Stomach (tissue), 9 donors: Measurements from ENCODE around the gene TDRD3. TPM values are rescaled to one million over a fixed set of nuclear protein-coding genes. Genes with fewer than 3 reads are reported as not detected.

Source experiments
- DNase-seq, 2 donors: peaks; one replicate each; pipeline versions ENCODE4 v3.0.0 to v3.0.0-alpha.2; 2013 to 2019
- H3K27ac ChIP-seq, 5 donors: fragments of 200-600 bp in 4 of 5; sonication (generic) in 4 of 5; one replicate each; pipeline ENCODE4 v1.5.1; 2013 to 2019; ENCODE audit warnings: mild to moderate bottlenecking in 1 of 5, moderate library complexity in 1 of 5
- H3K27me3 ChIP-seq, 3 donors: fragments of 200-600 bp; sonication (generic); one replicate each; pipeline ENCODE4 v1.5.1; 2017 to 2019; ENCODE audit warnings: mixed run types in 1 of 3
- H3K36me3 ChIP-seq, 4 donors: fragments of 200-600 bp; sonication (generic); 1 replicate in 3 of 4; 2 replicates in 1 of 4; pipeline ENCODE4 v1.5.1; 2016 to 2019
- H3K4me1 ChIP-seq, 4 donors: fragments of 200-600 bp; sonication (generic); one replicate each; pipeline ENCODE4 v1.5.1; 2016 to 2019
- H3K4me3 ChIP-seq, 4 donors: fragments of 200-600 bp; sonication (generic) in 3 of 4; one replicate each; pipeline ENCODE4 v1.5.1; 2016 to 2019; ENCODE audit warnings: mild to moderate bottlenecking in 1 of 4
- H3K9me3 ChIP-seq, 4 donors: fragments of 200-600 bp; sonication (generic); one replicate each; pipeline ENCODE4 v1.5.1; 2016 to 2019
- EP300 ChIP-seq: sonication (generic); formaldehyde crosslinking; IDR thresholded peaks from one replicate; pipeline ENCODE4 v1.6.1; 2017; ENCODE audit warnings: antibody characterized with exemption
- POLR2A ChIP-seq, 4 donors: fragments of 450-650 bp; IDR thresholded peaks; one replicate each; pipeline ENCODE4 v1.6.1; 2016; ENCODE audit warnings: antibody characterized with exemption in 4 of 4, control low read depth in 2 of 4, mild to moderate bottlenecking in 1 of 4, moderate library complexity in 1 of 4
- POLR2AphosphoS5 ChIP-seq, 3 donors: sonication (generic); formaldehyde crosslinking; IDR thresholded peaks; one replicate each; pipeline ENCODE4 v1.6.1; 2016; ENCODE audit warnings: antibody characterized with exemption in 3 of 3
- WGBS, 5 donors: extraction: QIAGEN DNeasy Blood & Tissue Kit in 3 of 5; methylation state at CpG; one replicate each; pipeline versions ENCODE4 v1.1.5 to v1.1.7; 2013 to 2018; 5-methylcytosine and 5-hydroxymethylcytosine counted together
- intact Hi-C: fragments of 100-400 bp; cut with DNase I; formaldehyde crosslinking; loops from one replicate; pipeline ENCODE4 v1.15.1; 2023; ENCODE audit warnings: low total_unique reads
- polyA plus RNA-seq, 3 donors: library from polyadenylated mRNA; stranded (reverse); fragments of 200-250 nt; gene quantifications; one replicate each; pipeline ENCODE4 v1.2.3, GENCODE V29; 2013
- total RNA-seq, 5 donors: library from RNA; depleted of rRNA; stranded (reverse); fragments of >200 nt; gene quantifications; one replicate each; pipeline versions ENCODE4 v1.1.0 to v1.2.3, GENCODE V29; 2014 to 2016
- TF ChIP-seq, protein P1 (sequence below), 7 experiments: fragments of 450-650 bp in 4 of 7; fragments of 200-600 bp in 3 of 7; sonication (generic) in 3 of 7; IDR thresholded peaks; one replicate each; pipeline ENCODE4 v1.5.1; 2016 to 2019; ENCODE audit warnings: antibody characterized with exemption in 7 of 7, control low read depth in 2 of 7, mild to moderate bottlenecking in 1 of 7
- donor health status: healthy with polysubstance abuse.
- donor health status: Bipolar disorder and iron deficiency.
- donor health status: healthy.

Gene TDRD3
- total and polyA plus RNA-seq, 8 donors, result 9.7 to 67.1 (median 24.2) TPM

DNA sequence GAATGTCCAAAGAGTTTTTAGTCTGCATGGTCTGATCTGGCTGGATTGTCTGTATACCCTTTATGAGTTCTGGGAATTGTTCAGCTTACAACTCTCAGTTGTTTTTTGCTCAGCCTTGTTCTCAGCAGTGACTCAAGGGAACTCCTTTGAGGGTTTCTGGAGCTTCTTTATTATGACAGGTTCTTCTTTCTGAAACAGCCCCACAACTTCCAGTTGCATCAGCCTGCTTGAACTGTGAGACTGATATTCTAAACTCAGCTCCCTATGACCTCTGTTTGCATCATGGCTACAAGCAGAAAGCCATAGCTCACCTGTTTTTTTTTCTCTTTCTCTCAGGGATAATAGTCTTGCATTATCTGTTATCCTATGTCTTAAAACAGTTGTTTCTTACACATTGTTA is 85.0 kb downstream of the TDRD3 start:
- TF ChIP-seq, protein P1, sequence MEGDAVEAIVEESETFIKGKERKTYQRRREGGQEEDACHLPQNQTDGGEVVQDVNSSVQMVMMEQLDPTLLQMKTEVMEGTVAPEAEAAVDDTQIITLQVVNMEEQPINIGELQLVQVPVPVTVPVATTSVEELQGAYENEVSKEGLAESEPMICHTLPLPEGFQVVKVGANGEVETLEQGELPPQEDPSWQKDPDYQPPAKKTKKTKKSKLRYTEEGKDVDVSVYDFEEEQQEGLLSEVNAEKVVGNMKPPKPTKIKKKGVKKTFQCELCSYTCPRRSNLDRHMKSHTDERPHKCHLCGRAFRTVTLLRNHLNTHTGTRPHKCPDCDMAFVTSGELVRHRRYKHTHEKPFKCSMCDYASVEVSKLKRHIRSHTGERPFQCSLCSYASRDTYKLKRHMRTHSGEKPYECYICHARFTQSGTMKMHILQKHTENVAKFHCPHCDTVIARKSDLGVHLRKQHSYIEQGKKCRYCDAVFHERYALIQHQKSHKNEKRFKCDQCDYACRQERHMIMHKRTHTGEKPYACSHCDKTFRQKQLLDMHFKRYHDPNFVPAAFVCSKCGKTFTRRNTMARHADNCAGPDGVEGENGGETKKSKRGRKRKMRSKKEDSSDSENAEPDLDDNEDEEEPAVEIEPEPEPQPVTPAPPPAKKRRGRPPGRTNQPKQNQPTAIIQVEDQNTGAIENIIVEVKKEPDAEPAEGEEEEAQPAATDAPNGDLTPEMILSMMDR (IDR thresholded peaks at IDR 0.05), result no peak
- TF ChIP-seq POLR2AphosphoS5 (IDR thresholded peaks at IDR 0.05) (no peak), EP300 (no peak), POLR2A (IDR thresholded peaks at IDR 0.05) (no peak)
- intact Hi-C loops, result no loop called here
- no peaks in the 10 kb centered on the region for H3K4me1 ChIP-seq

DNA sequence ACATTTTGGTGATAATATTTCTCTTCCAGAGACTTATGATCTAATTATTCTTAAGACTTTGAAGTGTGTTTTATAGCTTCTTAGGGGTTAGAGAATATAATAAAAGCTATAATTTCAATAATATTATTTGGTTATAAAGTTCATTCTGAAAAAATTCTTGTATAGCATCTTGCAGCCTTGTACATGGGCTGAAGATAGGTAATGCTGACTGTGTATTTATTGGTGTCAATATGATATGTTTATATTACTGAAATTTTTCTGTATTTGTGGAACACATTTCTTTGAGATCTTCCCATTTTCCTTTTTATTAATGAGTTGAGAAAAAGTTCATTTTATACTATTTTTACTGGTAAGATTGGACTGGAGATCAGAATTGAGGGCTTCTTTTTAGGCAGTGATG is 87.8 kb downstream of the TDRD3 start:
- Histone ChIP-seq H3K4me1 (no peaks in the 10 kb centered on the region), H3K4me3 (no peak overlapping the region), H3K27me3 (no peaks in the 10 kb centered on the region), H3K36me3 (peaks cover 5 to 51% (median 43%) of the 10 kb centered on the region in 4 donors), H3K27ac (no peak overlapping the region), H3K9me3 (peaks cover 0 to 25% (median 7%) of the 10 kb centered on the region in 4 donors)
- TF ChIP-seq POLR2A (IDR thresholded peaks at IDR 0.05) (no peak), EP300 (no peak), POLR2AphosphoS5 (IDR thresholded peaks at IDR 0.05) (no peak)
- TF ChIP-seq, protein P1 (IDR thresholded peaks at IDR 0.05), result no peak
- intact Hi-C loops, result no loop called here
- DNase-seq, result no peak

More for the DNA sequence above, 85.0 kb downstream of the TDRD3 start:
- Histone ChIP-seq H3K27ac (no peak overlapping the region), H3K36me3 (peaks cover 5 to 37% (median 30%) of the 10 kb centered on the region in 4 donors), H3K27me3 (no peaks in the 10 kb centered on the region), H3K9me3 (peaks cover 0 to 19% (median 5%) of the 10 kb centered on the region in 4 donors), H3K4me3 (no peak overlapping the region)
- DNase-seq, result no peak

DNA sequence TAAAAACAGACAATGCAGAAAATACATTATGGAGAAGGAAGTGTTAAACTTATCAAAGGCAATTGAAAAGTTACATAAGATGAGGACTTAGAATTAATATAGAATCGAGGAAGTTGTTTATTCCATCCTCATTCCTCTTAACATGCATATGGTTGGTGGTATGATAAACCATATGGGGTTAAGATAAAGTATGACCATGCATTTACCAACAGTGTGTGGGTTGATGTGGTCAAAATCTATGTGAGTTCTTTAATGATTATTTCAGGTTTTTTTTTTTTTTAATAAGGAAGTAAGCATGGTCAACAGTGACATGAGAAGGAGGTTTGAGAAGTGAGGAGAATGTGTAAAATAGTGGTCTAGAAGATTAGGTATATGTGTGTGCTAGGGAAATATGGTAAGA is 94.5 kb downstream of the TDRD3 start:
- TF ChIP-seq, protein P1 (IDR thresholded peaks at IDR 0.05), result no peak
- TF ChIP-seq EP300 (no peak), POLR2AphosphoS5 (IDR thresholded peaks at IDR 0.05) (no peak), POLR2A (IDR thresholded peaks at IDR 0.05) (no peak)
- Histone ChIP-seq H3K4me3 (no peak overlapping the region), H3K27me3 (no peaks in the 10 kb centered on the region), H3K36me3 (peaks cover under 1 to 67% (median 62%) of the 10 kb centered on the region in 4 donors), H3K27ac (no peak overlapping the region), H3K9me3 (peaks cover 0 to 8% (median 2%) of the 10 kb centered on the region in 4 donors), H3K4me1 (no peaks in the 10 kb centered on the region)
- WGBS, 5 donors, result 77 to 91% (median 87%) methylated on average over 1 of the region's 1 CpG
- intact Hi-C loops, result no loop called here
- DNase-seq, result no peak

DNA sequence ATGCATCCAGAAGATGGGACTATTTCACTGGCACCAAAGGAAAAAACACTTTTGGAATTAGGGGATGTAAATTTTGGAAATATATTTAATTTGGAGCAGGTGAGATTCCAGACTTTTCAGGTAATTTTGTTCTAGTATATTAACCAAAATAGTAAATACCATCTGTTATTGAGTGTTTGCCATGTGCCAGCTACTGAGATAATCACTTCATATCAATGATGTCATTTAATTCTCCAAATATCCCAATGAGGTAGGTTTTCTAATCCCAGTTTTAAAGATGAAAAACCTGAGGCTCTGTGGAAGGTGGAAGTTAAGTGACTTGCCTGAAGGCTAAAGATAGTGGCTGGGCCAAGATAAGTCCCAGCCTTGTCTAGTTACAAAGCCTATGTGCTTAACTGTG is 95.2 kb downstream of the TDRD3 start:
- Histone ChIP-seq H3K9me3 (peaks cover 0 to 8% (median 2%) of the 10 kb centered on the region in 4 donors), H3K27ac (no peak overlapping the region), H3K4me1 (no peaks in the 10 kb centered on the region), H3K36me3 (peaks cover 7 to 67% (median 62%) of the 10 kb centered on the region in 4 donors), H3K4me3 (no peak overlapping the region), H3K27me3 (no peaks in the 10 kb centered on the region)
- intact Hi-C loops, result no loop called here
- no peak for DNase-seq
- TF ChIP-seq POLR2A (IDR thresholded peaks at IDR 0.05) (no peak), EP300 (no peak), POLR2AphosphoS5 (IDR thresholded peaks at IDR 0.05) (no peak)
- TF ChIP-seq, protein P1 (IDR thresholded peaks at IDR 0.05), result no peak
